Keratinocyte (primary cell): ENCODE results near the gene SRPK1. TPM values are rescaled to one million over a fixed set of nuclear protein-coding genes. Genes with fewer than 3 reads are reported as not detected.

Source experiments
- DNase-seq: peaks from one replicate; pipeline ENCODE4 v3.0.0-alpha.2; 2011; ENCODE audit warnings: low read depth, missing footprints, low spot score
- FAIRE-seq: peaks from 2 replicates; lab custom pipeline; 2011; peaks lifted over from hg19 to GRCh38; lab: Jason Lieb, UNC
- H2AFZ ChIP-seq: 2 replicates; pipeline ENCODE4 v1.6.0; 2012; ENCODE audit warnings: low read length, control low read depth, inconsistent platforms; ENCODE audit not compliant: control insufficient read depth
- H3K27ac ChIP-seq: 2 replicates; pipeline ENCODE4 v1.5.1; 2011; ENCODE audit warnings: low read length; ENCODE audit not compliant: control insufficient read depth, insufficient read depth
- H3K27me3 ChIP-seq: 3 replicates; pipeline ENCODE4 v1.6.0; 2011; ENCODE audit warnings: low read length; ENCODE audit not compliant: control insufficient read depth, insufficient read depth; ENCODE audit errors: extremely low read depth
- H3K36me3 ChIP-seq, 2 experiments: 2 replicates in 1 of 2; 3 replicates in 1 of 2; pipeline ENCODE4 v1.5.1; 2011; ENCODE audit warnings: low read length in 2 of 2, mild to moderate bottlenecking in 1 of 2; ENCODE audit not compliant: control insufficient read depth in 2 of 2, insufficient read depth in 2 of 2; ENCODE audit errors: extremely low read depth in 1 of 2
- H3K4me1 ChIP-seq: 3 replicates; pipeline ENCODE4 v1.5.1; 2011; ENCODE audit warnings: low read length; ENCODE audit not compliant: control insufficient read depth, insufficient read depth; ENCODE audit errors: extremely low read depth
- H3K4me2 ChIP-seq: 3 replicates; pipeline ENCODE4 v1.6.0; 2011; ENCODE audit warnings: low read depth, low read length; ENCODE audit not compliant: control insufficient read depth, insufficient read depth; ENCODE audit errors: extremely low read depth
- H3K4me3 ChIP-seq, 3 experiments: fragments of 200-600 bp in 1 of 3; sonication (generic) in 1 of 3; 2 replicates in 2 of 3; 3 replicates in 1 of 3; pipeline ENCODE4 v1.5.1; 2011 to 2016; ENCODE audit warnings: low read length in 3 of 3, mild to moderate bottlenecking in 3 of 3, control low read depth in 2 of 3, inconsistent platforms in 1 of 3, low read depth in 1 of 3, mixed read lengths in 1 of 3, mixed run types in 1 of 3, moderate library complexity in 1 of 3; ENCODE audit not compliant: control insufficient read depth in 2 of 3, insufficient read depth in 2 of 3; ENCODE audit errors: extremely low read depth in 1 of 3
- H3K79me2 ChIP-seq: 2 replicates; pipeline ENCODE4 v1.6.0; 2012; ENCODE audit warnings: low read length; ENCODE audit not compliant: control insufficient read depth, insufficient read depth
- H3K9ac ChIP-seq: 3 replicates; pipeline ENCODE4 v1.6.0; 2011; ENCODE audit warnings: low read length; ENCODE audit not compliant: control insufficient read depth, insufficient read depth; ENCODE audit errors: extremely low read depth
- H3K9me1 ChIP-seq: 3 replicates; pipeline ENCODE4 v1.6.0; 2011; ENCODE audit warnings: low read length; ENCODE audit not compliant: control insufficient read depth, insufficient read depth; ENCODE audit errors: extremely low read depth
- H3K9me3 ChIP-seq: 2 replicates; pipeline ENCODE4 v1.5.1; 2012; ENCODE audit warnings: low read depth, low read length; ENCODE audit not compliant: control insufficient read depth
- H4K20me1 ChIP-seq: 3 replicates; pipeline ENCODE4 v1.6.0; 2011; ENCODE audit warnings: low read length; ENCODE audit not compliant: control insufficient read depth, insufficient read depth; ENCODE audit errors: extremely low read depth
- EZH2 ChIP-seq: IDR thresholded peaks from one replicate; pipeline ENCODE4 v1.6.1; 2012; ENCODE audit warnings: inconsistent platforms, mild to moderate bottlenecking, low read length, moderate library complexity
- dilution Hi-C: fragments of 300-500 bp; cut with MboI; formaldehyde crosslinking; loops from one replicate; pipeline ENCODE4 v1.7.0; 2020; ENCODE audit warnings: low sequenced_read_pairs; ENCODE audit not compliant: extremely low pct_ligation_motif_present
- polyA plus RNA-seq, 5 experiments: library from polyadenylated mRNA; depleted of rRNA in 3 of 5; stranded (reverse) in 3 of 5; stranded (forward) in 1 of 5; unstranded in 1 of 5; fragments of >200 nt; gene quantifications; 1 replicate in 1 of 5; 2 replicates in 3 of 5; 3 replicates in 1 of 5; pipeline versions ENCODE4 v1.2.1 to v1.2.3, GENCODE V29; 2011 to 2012; ENCODE audit warnings: missing spikeins in 2 of 5, low read depth in 1 of 5, low replicate concordance in 1 of 5
- TF ChIP-seq, protein P1 (sequence below), 3 experiments: IDR thresholded peaks in 1 of 3; conservative IDR thresholded peaks in 1 of 3; optimal IDR thresholded peaks in 1 of 3; 2 replicates in 2 of 3; 3 replicates in 1 of 3; pipeline versions ENCODE3 to v1.5.1; 2011; ENCODE audit warnings: low read length in 3 of 3, mild to moderate bottlenecking in 3 of 3, moderate library complexity in 2 of 3, control low read depth in 1 of 3, inconsistent platforms in 1 of 3; ENCODE audit not compliant: insufficient read depth in 2 of 3; ENCODE audit errors: extremely low read depth in 1 of 3

The SRPK1 gene
- polyA plus RNA-seq, 1 donor (not counting 4 experiments of a cell fraction or from before 2014, with no cell fraction given): 64.1 TPM

- H3K79me2 ChIP-seq: no peaks in the 10 kb centered on the region
- no peak overlapping the region for H3K4me3 ChIP-seq
- H3K9ac ChIP-seq: no peak overlapping the region
- H4K20me1 ChIP-seq: no peaks in the 10 kb centered on the region
- peaks cover 11% of the 10 kb centered on the region for H3K4me1 ChIP-seq
- no peak overlapping the region for H2AFZ ChIP-seq
- H3K27ac ChIP-seq: no peak overlapping the region
- FAIRE-seq (no peak), DNase-seq (no peak)
- no peak for TF ChIP-seq EZH2
- TF ChIP-seq, protein P1, sequence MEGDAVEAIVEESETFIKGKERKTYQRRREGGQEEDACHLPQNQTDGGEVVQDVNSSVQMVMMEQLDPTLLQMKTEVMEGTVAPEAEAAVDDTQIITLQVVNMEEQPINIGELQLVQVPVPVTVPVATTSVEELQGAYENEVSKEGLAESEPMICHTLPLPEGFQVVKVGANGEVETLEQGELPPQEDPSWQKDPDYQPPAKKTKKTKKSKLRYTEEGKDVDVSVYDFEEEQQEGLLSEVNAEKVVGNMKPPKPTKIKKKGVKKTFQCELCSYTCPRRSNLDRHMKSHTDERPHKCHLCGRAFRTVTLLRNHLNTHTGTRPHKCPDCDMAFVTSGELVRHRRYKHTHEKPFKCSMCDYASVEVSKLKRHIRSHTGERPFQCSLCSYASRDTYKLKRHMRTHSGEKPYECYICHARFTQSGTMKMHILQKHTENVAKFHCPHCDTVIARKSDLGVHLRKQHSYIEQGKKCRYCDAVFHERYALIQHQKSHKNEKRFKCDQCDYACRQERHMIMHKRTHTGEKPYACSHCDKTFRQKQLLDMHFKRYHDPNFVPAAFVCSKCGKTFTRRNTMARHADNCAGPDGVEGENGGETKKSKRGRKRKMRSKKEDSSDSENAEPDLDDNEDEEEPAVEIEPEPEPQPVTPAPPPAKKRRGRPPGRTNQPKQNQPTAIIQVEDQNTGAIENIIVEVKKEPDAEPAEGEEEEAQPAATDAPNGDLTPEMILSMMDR (optimal IDR thresholded peaks at IDR 0.05 in 1 of 3, IDR thresholded peaks at IDR 0.05 in 1 of 3, conservative IDR thresholded peaks at IDR 0.05 in 1 of 3; ENCODE audit: extremely low read depth in 1 of 3, insufficient read depth in 2 of 3, low read length in 3 of 3): no peak
- H3K4me2 ChIP-seq: no peak overlapping the region
- dilution Hi-C loops: no loop called here
- H3K9me3 ChIP-seq: no peaks in the 10 kb centered on the region
- no peaks in the 10 kb centered on the region for H3K9me1 ChIP-seq
- H3K36me3 ChIP-seq: no peaks in the 10 kb centered on the region
- no peaks in the 10 kb centered on the region for H3K27me3 ChIP-seq
Observed at GRCh38 chr6:35955521-35955920, 34.6 kb upstream of the SRPK1 start.

DNA sequence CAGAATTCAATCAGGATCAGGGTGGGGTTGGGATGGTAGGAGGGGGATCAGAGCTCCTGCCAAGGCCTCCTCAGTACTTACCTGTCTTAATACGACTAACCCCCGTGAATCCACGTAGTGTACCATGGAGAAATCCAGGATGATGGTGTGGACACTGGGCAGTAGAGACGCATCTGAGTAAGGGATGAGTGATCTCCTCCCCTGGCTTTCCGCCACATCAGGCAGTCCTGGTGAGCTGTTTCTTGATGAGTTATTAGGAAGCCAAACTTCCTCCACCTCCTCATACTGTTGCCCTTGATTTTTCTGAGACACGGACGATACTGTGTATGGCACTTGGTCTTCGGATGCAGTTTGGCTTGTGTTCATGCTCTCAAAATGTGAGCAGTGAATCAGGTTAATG is 34.2 kb upstream of the SRPK1 start:
- Histone ChIP-seq H3K36me3 (no peaks in the 10 kb centered on the region), H3K4me3 (no peak overlapping the region), H3K4me1 (peaks cover 11% of the 10 kb centered on the region), H3K27ac (no peak overlapping the region), H3K9me3 (no peaks in the 10 kb centered on the region), H3K27me3 (no peaks in the 10 kb centered on the region), H2AFZ (no peak overlapping the region), H3K9me1 (no peaks in the 10 kb centered on the region), H3K4me2 (no peak overlapping the region), H4K20me1 (no peaks in the 10 kb centered on the region), H3K9ac (no peak overlapping the region), H3K79me2 (no peaks in the 10 kb centered on the region)
- DNase-seq (no peak), FAIRE-seq (no peak)
- TF ChIP-seq EZH2: no peak
- TF ChIP-seq, protein P1 (optimal IDR thresholded peaks at IDR 0.05 in 1 of 3, IDR thresholded peaks at IDR 0.05 in 1 of 3, conservative IDR thresholded peaks at IDR 0.05 in 1 of 3; ENCODE audit: extremely low read depth in 1 of 3, insufficient read depth in 2 of 3, low read length in 3 of 3): no peak
- dilution Hi-C loops: no loop called here
